NCI-H774 (cell line): ENCODE results near the gene LHX4.

ENCODE experiments used
- DNase-seq: peaks from one replicate; lab custom pipeline; 2025; lab: John Stamatoyannopoulos, UW

The LHX4 gene

GRCh38 chr1:180272395-180272794 lies 42.3 kb downstream of the LHX4 start:
- DNase-seq: no peak

- no peak for DNase-seq
Measured at GRCh38 chr1:180273066-180273465, 43.0 kb downstream of the LHX4 start.

- no peak for DNase-seq
Measured at GRCh38 chr1:180274221-180274620, 44.2 kb downstream of the LHX4 start.

GRCh38 chr1:180275726-180276125 lies 45.7 kb downstream of the LHX4 start:
- no peak for DNase-seq

- no peak for DNase-seq
Measured at GRCh38 chr1:180277476-180278193, 47.6 kb downstream of the LHX4 start.

- DNase-seq: no peak
Measured at GRCh38 chr1:180278194-180278515, 48.1 kb downstream of the LHX4 start.

GRCh38 chr1:180278596-180279395 lies 48.7 kb downstream of the LHX4 start:
- no peak for DNase-seq

GRCh38 chr1:180279651-180280050 lies 49.6 kb downstream of the LHX4 start:
- no peak for DNase-seq

GRCh38 chr1:180280617-180281016 lies 50.6 kb downstream of the LHX4 start:
- DNase-seq: no peak

GRCh38 chr1:180281490-180281889 lies 51.4 kb downstream of the LHX4 start:
- DNase-seq: no peak

GRCh38 chr1:180282401-180283044 lies 52.5 kb downstream of the LHX4 start:
- DNase-seq: no peak

- no peak for DNase-seq
Measured at GRCh38 chr1:180283098-180283497, 53.0 kb downstream of the LHX4 start.

GRCh38 chr1:180286417-180286816 lies 56.4 kb downstream of the LHX4 start:
- no peak for DNase-seq

- no peak for DNase-seq
Measured at GRCh38 chr1:180287988-180288705, 58.1 kb downstream of the LHX4 start.

- DNase-seq: no peak
Measured at GRCh38 chr1:180288940-180289339, 58.9 kb downstream of the LHX4 start.

GRCh38 chr1:180290265-180291001 lies 60.4 kb downstream of the LHX4 start:
- no peak for DNase-seq

GRCh38 chr1:180291004-180291403 lies 60.9 kb downstream of the LHX4 start:
- DNase-seq: no peak

- no peak for DNase-seq
Measured at GRCh38 chr1:180294711-180295110, 64.6 kb downstream of the LHX4 start.

GRCh38 chr1:180295999-180296398 lies 65.9 kb downstream of the LHX4 start:
- DNase-seq: no peak

GRCh38 chr1:180299479-180300221 lies 69.6 kb downstream of the LHX4 start:
- no peak for DNase-seq

GRCh38 chr1:180301135-180301742 lies 71.2 kb downstream of the LHX4 start:
- DNase-seq: no peak
